GM23338 (cell line): ENCODE measurements around the gene SMIM35. TPM values are rescaled to one million over a fixed set of nuclear protein-coding genes. Genes with fewer than 3 reads are reported as not detected.

Source experiments
- ATAC-seq: fragments of 200-7000 bp; cut with Tn5 transposase; 3 replicates; pipeline ENCODE4 v1.9.1; 2020
- DNase-seq: peaks from one replicate; pipeline ENCODE4 v3.0.0-alpha.2; 2015; ENCODE audit warnings: low spot score
- H2AFZ ChIP-seq: fragments of 200-600 bp; sonication (generic); 2 replicates; pipeline ENCODE4 v1.8.0; 2016; ENCODE audit warnings: antibody characterized with exemption, mild to moderate bottlenecking, moderate library complexity
- H3F3A ChIP-seq: fragments of 200-600 bp; sonication (generic); replicated peaks from 2 replicates; pipeline ENCODE4 v1.8.0; 2017; ENCODE audit warnings: antibody characterized with exemption, mixed run types, low read depth
- H3K27ac ChIP-seq: fragments of 200-600 bp; sonication (generic); 2 replicates; pipeline ENCODE4 v1.6.1; 2016; ENCODE audit warnings: low read depth
- H3K27me3 ChIP-seq: fragments of 200-600 bp; sonication (generic); 2 replicates; pipeline ENCODE4 v1.8.0; 2016; ENCODE audit warnings: mild to moderate bottlenecking, mixed run types, moderate library complexity; ENCODE audit not compliant: insufficient read depth
- H3K36me3 ChIP-seq: fragments of 200-600 bp; sonication (generic); 2 replicates; pipeline ENCODE4 v1.8.0; 2016; ENCODE audit warnings: mild to moderate bottlenecking; ENCODE audit not compliant: insufficient read depth
- H3K4me1 ChIP-seq: fragments of 200-600 bp; sonication (generic); 2 replicates; pipeline ENCODE4 v1.8.0; 2016; ENCODE audit warnings: mild to moderate bottlenecking, moderate library complexity; ENCODE audit not compliant: insufficient read depth
- H3K4me2 ChIP-seq: fragments of 200-600 bp; sonication (generic); 2 replicates; pipeline ENCODE4 v1.7.1; 2017; ENCODE audit warnings: mixed run types
- H3K4me3 ChIP-seq: fragments of 200-600 bp; sonication (generic); 2 replicates; pipeline ENCODE4 v1.6.1; 2016; ENCODE audit warnings: mixed run types
- H3K79me2 ChIP-seq: fragments of 200-600 bp; sonication (generic); replicated peaks from 2 replicates; pipeline ENCODE4 v1.8.0; 2017; ENCODE audit warnings: mild to moderate bottlenecking; ENCODE audit not compliant: insufficient read depth
- H3K9me2 ChIP-seq: fragments of 200-600 bp; sonication (generic); 2 replicates; pipeline ENCODE4 v1.8.0; 2017; ENCODE audit not compliant: insufficient read depth
- H4K20me1 ChIP-seq: fragments of 200-600 bp; sonication (generic); replicated peaks from 2 replicates; pipeline ENCODE4 v1.8.0; 2017; ENCODE audit warnings: mild to moderate bottlenecking; ENCODE audit not compliant: insufficient read depth
- H3K27ac Mint-ChIP-seq: 2 replicates; pipeline ENCODE4 v1.8.0; 2020; ENCODE audit warnings: inconsistent platforms, mild to moderate bottlenecking, moderate library complexity, mixed read lengths
- H3K27me3 Mint-ChIP-seq: 3 replicates; pipeline ENCODE4 v1.8.0; 2022; ENCODE audit warnings: low read depth, mild to moderate bottlenecking, moderate library complexity, mixed read lengths, inconsistent platforms; ENCODE audit not compliant: insufficient read depth, poor library complexity
- H3K36me3 Mint-ChIP-seq: 3 replicates; pipeline ENCODE4 v1.8.0; 2021; ENCODE audit warnings: low read depth, mild to moderate bottlenecking, inconsistent platforms, moderate library complexity, mixed read lengths
- H3K4me1 Mint-ChIP-seq: 3 replicates; pipeline ENCODE4 v1.8.0; 2020; ENCODE audit warnings: mild to moderate bottlenecking, inconsistent platforms, mixed read lengths
- H3K4me3 Mint-ChIP-seq: 3 replicates; pipeline ENCODE4 v1.8.0; 2021; ENCODE audit warnings: moderate library complexity, mild to moderate bottlenecking, inconsistent platforms, mixed read lengths
- H3K9me3 Mint-ChIP-seq: 3 replicates; pipeline ENCODE4 v1.8.0; 2020; ENCODE audit warnings: moderate library complexity, mild to moderate bottlenecking, inconsistent platforms, mixed read lengths
- CREB1 ChIP-seq: fragments of 250-450 bp; sonication (Bioruptor Pico); IDR thresholded peaks from 2 replicates; pipeline ENCODE4 v1.5.0; 2020; ENCODE audit warnings: low read depth, mild to moderate bottlenecking, moderate library complexity
- CTCF ChIP-seq, 2 experiments: fragments of 200-600 bp in 1 of 2; sonication (generic) in 1 of 2; conservative IDR thresholded peaks; 2 replicates each; pipeline versions ENCODE4 v1.5.1 to v1.6.1; 2016 to 2017; ENCODE audit warnings: antibody characterized with exemption in 2 of 2, low read depth in 2 of 2, mild to moderate bottlenecking in 2 of 2, moderate library complexity in 1 of 2
- ETS1 ChIP-seq: IDR thresholded peaks from 2 replicates; pipeline ENCODE4 v1.6.1; 2016; ENCODE audit warnings: antibody characterized with exemption
- EZH2 ChIP-seq: fragments of 200-600 bp; sonication (generic); IDR thresholded peaks from one replicate; pipeline ENCODE4 v1.8.0; 2017; ENCODE audit warnings: antibody characterized with exemption, mild to moderate bottlenecking, low read depth; ENCODE audit not compliant: unreplicated experiment
- EZH2phosphoT487 ChIP-seq: fragments of 200-600 bp; sonication (generic); IDR thresholded peaks from one replicate; pipeline ENCODE4 v1.8.1; 2018; ENCODE audit warnings: antibody characterized with exemption; ENCODE audit not compliant: unreplicated experiment
- NANOG ChIP-seq: IDR thresholded peaks from 2 replicates; pipeline ENCODE4 v1.6.1; 2016; ENCODE audit warnings: antibody characterized with exemption, borderline replicate concordance
- POLR2AphosphoS5 ChIP-seq: IDR thresholded peaks from 2 replicates; pipeline ENCODE4 v1.6.1; 2016; ENCODE audit warnings: antibody characterized with exemption, low read depth
- STAT1 ChIP-seq: IDR thresholded peaks from one replicate; pipeline ENCODE4 v1.6.1; 2016; ENCODE audit warnings: antibody characterized with exemption; ENCODE audit not compliant: unreplicated experiment
- ZNF114 ChIP-seq: fragments of 250-450 bp; sonication (Bioruptor Pico); IDR thresholded peaks from 2 replicates; pipeline ENCODE4 v1.5.0; 2020; ENCODE audit warnings: mild to moderate bottlenecking, moderate library complexity
- ZNF331 ChIP-seq: fragments of 250-450 bp; sonication (Bioruptor Pico); IDR thresholded peaks from 2 replicates; pipeline ENCODE4 v1.5.0; 2020; ENCODE audit warnings: low read depth, mild to moderate bottlenecking, moderate library complexity
- ZNF462 ChIP-seq: fragments of 250-450 bp; sonication (Bioruptor Pico); IDR thresholded peaks from 2 replicates; pipeline ENCODE4 v1.5.0; 2020; ENCODE audit warnings: mild to moderate bottlenecking, moderate library complexity
- polyA plus RNA-seq: library from polyadenylated mRNA; unstranded; fragments of >200 nt; fragmentation: Nextera tagmentation; extraction: Ambion mirVana; gene quantifications from 2 replicates; pipeline ENCODE4 v1.2.1, GENCODE V29; 2016
- total RNA-seq: library from RNA; depleted of rRNA; stranded (reverse); fragments of >200 nt; shearing (Covaris generic); gene quantifications from 2 replicates; pipeline ENCODE4 v1.2.3, GENCODE V29; 2014

SMIM35 gene
- total and polyA plus RNA-seq, 2 experiments from 2014 or later, result not detected

DNA sequence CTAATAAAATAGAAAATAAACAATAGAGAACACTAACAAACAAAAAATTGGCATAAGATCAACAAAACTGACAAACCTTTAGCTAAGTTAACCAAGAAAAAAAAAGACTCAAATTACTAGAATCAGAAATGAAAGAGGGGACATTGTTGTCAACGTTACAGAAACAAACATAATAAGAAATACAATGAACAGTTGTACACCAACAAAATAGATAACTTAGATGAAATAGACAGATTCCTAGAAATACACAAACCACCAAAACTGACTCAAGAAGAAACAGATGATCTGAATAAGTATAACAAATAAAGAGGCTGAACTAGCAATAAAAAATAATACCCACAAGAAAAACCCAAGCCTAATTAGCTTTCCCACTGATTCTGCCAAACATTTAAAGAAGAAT, 44.6 kb downstream of the SMIM35 start:
- ATAC-seq (no peak), DNase-seq (no peak)
- no peaks in the 10 kb centered on the region for H3K4me1 ChIP-seq
- no peaks in the 10 kb centered on the region for H3K36me3 ChIP-seq
- TF ChIP-seq CREB1 (CRISPR knock-in tag) (no peak), NANOG (no peak), EZH2phosphoT487 (no peak), ETS1 (no peak)
- no peaks in the 10 kb centered on the region for H3K4me1 Mint-ChIP-seq
- H3K9me3 Mint-ChIP-seq, result no peaks in the 10 kb centered on the region
- no peak overlapping the region for H3K27ac ChIP-seq
- no peaks in the 10 kb centered on the region for H4K20me1 ChIP-seq
- no peak overlapping the region for H3K27ac Mint-ChIP-seq
- no peak overlapping the region for H2AFZ ChIP-seq
- H3K9me2 ChIP-seq, result no peaks in the 10 kb centered on the region
- no peaks in the 10 kb centered on the region for H3F3A ChIP-seq
- no peak overlapping the region for H3K4me3 ChIP-seq
- no peak overlapping the region for H3K4me3 Mint-ChIP-seq
- no peaks in the 10 kb centered on the region for H3K27me3 Mint-ChIP-seq
- no peaks in the 10 kb centered on the region for H3K79me2 ChIP-seq
- no peaks in the 10 kb centered on the region for H3K36me3 Mint-ChIP-seq
- no peak overlapping the region for H3K4me2 ChIP-seq
- no peaks in the 10 kb centered on the region for H3K27me3 ChIP-seq

DNA sequence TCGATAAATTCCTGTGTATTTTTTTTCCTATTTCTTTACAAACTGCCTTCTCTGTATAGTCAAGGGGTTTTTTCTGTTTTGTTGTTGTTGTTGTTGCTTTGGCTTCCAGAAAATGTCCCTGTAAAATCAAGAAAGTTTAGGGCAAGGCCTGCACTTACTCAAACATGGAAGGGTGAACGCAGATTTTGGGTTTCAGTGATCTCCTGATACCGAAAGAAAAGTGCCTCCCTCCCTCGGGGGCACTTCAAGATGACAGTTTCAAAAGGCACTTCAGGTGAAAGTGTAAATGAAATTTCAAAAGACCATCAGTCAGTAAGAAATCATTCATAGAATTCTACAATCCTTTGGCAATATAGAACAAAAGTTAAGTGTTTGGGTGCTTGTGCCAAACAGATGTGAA, 53.3 kb downstream of the SMIM35 start:
- H3F3A ChIP-seq, result no peaks in the 10 kb centered on the region
- Mint-ChIP-seq H3K27me3 (peaks cover 4% of the 10 kb centered on the region), H3K27ac (no peak overlapping the region), H3K4me1 (no peaks in the 10 kb centered on the region), H3K4me3 (no peak overlapping the region), H3K36me3 (no peaks in the 10 kb centered on the region), H3K9me3 (no peaks in the 10 kb centered on the region; the same call in 2 of the 3 replicates)
- H3K36me3 ChIP-seq, result no peaks in the 10 kb centered on the region
- H3K27ac ChIP-seq, result no peak overlapping the region
- DNase-seq, result no peak
- H3K79me2 ChIP-seq, result no peaks in the 10 kb centered on the region
- no peak overlapping the region for H2AFZ ChIP-seq
- no peaks in the 10 kb centered on the region for H3K4me1 ChIP-seq
- H3K9me2 ChIP-seq, result no peaks in the 10 kb centered on the region
- H4K20me1 ChIP-seq, result no peaks in the 10 kb centered on the region
- H3K27me3 ChIP-seq, result no peaks in the 10 kb centered on the region
- no peak for ATAC-seq
- no peak overlapping the region for H3K4me2 ChIP-seq
- H3K4me3 ChIP-seq, result no peak overlapping the region
- TF ChIP-seq ETS1 (no peak), CTCF (conservative IDR thresholded peaks at IDR 0.05; ENCODE audit: low read depth in 2 of 2) (no peak), EZH2phosphoT487 (no peak), POLR2AphosphoS5 (no peak), ZNF331 (CRISPR knock-in tag) (no peak), STAT1 (no peak), ZNF462 (no peak), EZH2 (no peak), NANOG (no peak), CREB1 (CRISPR knock-in tag) (no peak), ZNF114 (no peak)
